CD4-positive, alpha-beta memory T cell (primary cell): ENCODE data around the gene PLCB1. TPM values are rescaled to one million over a fixed set of nuclear protein-coding genes. Genes with fewer than 3 reads are reported as not detected.
A peak's percentile ranks its signal among the peaks of the same experiment; 100 is the strongest.

Experiments
- CTCF ChIA-PET: fragments of 350-600 bp; sonication (Branson Sonifier 250); formaldehyde crosslinking; loops from one replicate; lab custom pipeline; 2021; ENCODE audit warnings: inconsistent platforms; ENCODE audit not compliant: partially characterized antibody; lab: Charles Lee
- POLR2A ChIA-PET: fragments of 350-600 bp; sonication (Branson Sonifier 250); formaldehyde crosslinking; loops from one replicate; lab custom pipeline; 2021; ENCODE audit not compliant: partially characterized antibody; lab: Charles Lee
- DNase-seq, 5 donors: peaks; one replicate each; pipeline versions ENCODE4 v3.0.0 to v3.0.0-alpha.2; 2020 to 2022; ENCODE audit warnings: mixed read lengths in 1 of 5
- H3K27ac ChIP-seq: one replicate; pipeline ENCODE4 v1.7.0; 2013; ENCODE audit warnings: low read depth, low read length
- H3K27me3 ChIP-seq: 2 replicates; pipeline ENCODE4 v1.7.0; 2013; ENCODE audit warnings: mild to moderate bottlenecking, low read length, moderate library complexity; ENCODE audit not compliant: insufficient read depth
- H3K36me3 ChIP-seq: 2 replicates; pipeline ENCODE4 v1.7.0; 2013; ENCODE audit warnings: mild to moderate bottlenecking, low read length, moderate library complexity; ENCODE audit not compliant: insufficient read depth
- H3K4me1 ChIP-seq: 2 replicates; pipeline ENCODE4 v1.7.0; 2013; ENCODE audit warnings: mild to moderate bottlenecking, low read length, moderate library complexity; ENCODE audit not compliant: insufficient read depth
- H3K4me3 ChIP-seq, 2 donors: one replicate each; pipeline ENCODE4 v1.7.0; 2013; ENCODE audit warnings: low read length in 2 of 2, mild to moderate bottlenecking in 1 of 2
- H3K9me3 ChIP-seq, 2 donors: one replicate each; pipeline ENCODE4 v1.7.0; 2013; ENCODE audit warnings: low read length in 2 of 2, control low read depth in 1 of 2; ENCODE audit not compliant: control insufficient read depth in 1 of 2
- H3K27ac Mint-ChIP-seq, 7 donors: one replicate each; pipeline ENCODE4 v1.8.0; 2020 to 2021; ENCODE audit warnings: mixed read lengths in 7 of 7, mild to moderate bottlenecking in 6 of 7, inconsistent platforms in 3 of 7, moderate library complexity in 3 of 7
- H3K27me3 Mint-ChIP-seq, 2 donors: one replicate each; pipeline ENCODE4 v1.8.0; 2020 to 2021; ENCODE audit warnings: mixed read lengths in 2 of 2
- H3K36me3 Mint-ChIP-seq, 2 donors: one replicate each; pipeline ENCODE4 v1.8.0; 2020 to 2021; ENCODE audit warnings: mixed read lengths in 2 of 2, inconsistent platforms in 1 of 2, mild to moderate bottlenecking in 1 of 2
- H3K4me1 Mint-ChIP-seq, 4 donors: one replicate each; pipeline ENCODE4 v1.8.0; 2020 to 2021; ENCODE audit warnings: mixed read lengths in 4 of 4, mild to moderate bottlenecking in 1 of 4
- H3K4me3 Mint-ChIP-seq, 8 donors: one replicate each; pipeline ENCODE4 v1.8.0; 2020 to 2021; ENCODE audit warnings: mixed read lengths in 8 of 8, mild to moderate bottlenecking in 7 of 8, moderate library complexity in 6 of 8, inconsistent platforms in 3 of 8
- H3K9me3 Mint-ChIP-seq, 8 donors: one replicate each; pipeline ENCODE4 v1.8.0; 2020 to 2021; ENCODE audit warnings: mixed read lengths in 8 of 8, mild to moderate bottlenecking in 5 of 8, inconsistent platforms in 3 of 8, moderate library complexity in 1 of 8
- intact Hi-C: fragments of 100-400 bp; cut with micrococcal nuclease; formaldehyde crosslinking; loops from one replicate; pipeline ENCODE4 v1.15.1; 2023
- polyA plus RNA-seq, 2 donors: library from polyadenylated mRNA; unstranded; fragments of 300-500 nt; fragmentation: Illumina TruSeq; gene quantifications; one replicate each; pipeline ENCODE4 v1.2.3, GENCODE V29; 2021
- total RNA-seq, 2 experiments: library from RNA; stranded (reverse); gene quantifications; one replicate each; pipeline ENCODE4 v1.2.3, GENCODE V29; 2021

PLCB1 gene
- total and polyA plus RNA-seq, 4 experiments from 2014 or later = 5.5 to 9.6 (median 8.2) TPM

DNA sequence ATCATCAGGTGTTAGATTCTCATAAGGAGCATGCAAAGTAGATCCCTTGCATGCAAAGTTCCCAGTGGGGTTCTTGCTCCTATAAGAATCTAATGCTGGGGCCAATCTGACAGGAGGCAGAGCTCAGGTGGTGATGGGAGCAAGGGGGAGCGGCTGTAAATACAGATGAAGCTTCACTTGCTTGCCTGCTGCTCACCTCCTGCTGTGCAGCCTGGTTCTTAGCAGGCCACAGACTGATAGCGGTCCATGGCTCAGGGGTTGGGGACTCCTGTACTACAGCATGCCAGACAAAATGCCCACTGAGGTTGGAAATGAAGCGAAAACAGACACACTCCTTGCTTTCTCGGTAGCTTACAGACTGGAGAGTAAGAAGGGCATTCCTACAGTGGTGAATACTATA lies 386.8 kb downstream of the PLCB1 start:
- CTCF ChIA-PET = no interaction called here
- POLR2A ChIA-PET = no interaction called here
- H3K27ac Mint-ChIP-seq = peak overlapping the region in 1 of 7 donors; percentile 25
- intact Hi-C loops = no loop called here
- H3K9me3 Mint-ChIP-seq = peaks cover 0 to 8% (median 0%) of the 10 kb centered on the region in 8 donors
- peaks cover 0 to 2% of the 10 kb centered on the region in 2 donors for H3K36me3 Mint-ChIP-seq
- H3K4me3 ChIP-seq = no peak overlapping the region
- H3K27me3 Mint-ChIP-seq = no peaks in the 10 kb centered on the region
- H3K27me3 ChIP-seq = no peaks in the 10 kb centered on the region
- DNase-seq = no peak
- H3K4me1 ChIP-seq = no peaks in the 10 kb centered on the region
- no peaks in the 10 kb centered on the region for H3K9me3 ChIP-seq
- no peak overlapping the region for H3K27ac ChIP-seq
- peaks cover 0 to 6% (median 4%) of the 10 kb centered on the region in 4 donors for H3K4me1 Mint-ChIP-seq
- no peak overlapping the region for H3K4me3 Mint-ChIP-seq
- no peaks in the 10 kb centered on the region for H3K36me3 ChIP-seq

GRCh38 chr20:8519887-8520286 lies 387.8 kb downstream of the PLCB1 start:
- H3K36me3 ChIP-seq = no peaks in the 10 kb centered on the region
- no peaks in the 10 kb centered on the region for H3K9me3 ChIP-seq
- CTCF ChIA-PET = no interaction called here
- no peak overlapping the region for H3K4me3 ChIP-seq
- Mint-ChIP-seq H3K4me1 (peaks cover 0 to 6% (median 4%) of the 10 kb centered on the region in 4 donors), H3K4me3 (no peak overlapping the region), H3K27ac (no peak overlapping the region), H3K36me3 (no peaks in the 10 kb centered on the region), H3K27me3 (no peaks in the 10 kb centered on the region), H3K9me3 (peaks cover 0 to 8% (median 0%) of the 10 kb centered on the region in 8 donors)
- POLR2A ChIA-PET = no interaction called here
- DNase-seq = no peak
- no peaks in the 10 kb centered on the region for H3K27me3 ChIP-seq
- no peaks in the 10 kb centered on the region for H3K4me1 ChIP-seq
- H3K27ac ChIP-seq = no peak overlapping the region
- intact Hi-C loops = no loop called here

DNA sequence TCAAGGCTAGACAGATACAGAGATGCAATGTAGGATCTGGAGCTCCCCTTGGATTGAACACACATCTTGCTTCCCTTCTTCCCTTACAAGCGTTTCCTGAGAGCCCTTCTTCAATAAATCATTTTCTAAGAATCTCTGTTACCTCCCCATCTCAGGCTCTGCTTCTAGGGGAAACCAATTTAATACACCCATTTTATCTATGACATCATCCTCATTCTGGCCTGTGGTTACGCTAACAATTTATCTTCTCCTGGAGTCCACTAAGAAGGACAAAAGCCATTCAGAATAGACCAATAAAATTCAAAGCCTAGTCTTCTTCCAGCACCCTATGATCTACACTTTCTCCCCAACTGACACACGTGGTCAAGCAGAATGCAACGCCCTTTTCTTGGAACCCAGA lies 390.1 kb downstream of the PLCB1 start:
- Mint-ChIP-seq H3K9me3 (no peaks in the 10 kb centered on the region), H3K4me1 (peaks cover 0 to 6% (median 1%) of the 10 kb centered on the region in 4 donors), H3K27me3 (no peaks in the 10 kb centered on the region), H3K27ac (no peak overlapping the region), H3K4me3 (no peak overlapping the region), H3K36me3 (no peaks in the 10 kb centered on the region)
- Histone ChIP-seq H3K4me3 (no peak overlapping the region), H3K36me3 (no peaks in the 10 kb centered on the region), H3K27me3 (no peaks in the 10 kb centered on the region), H3K9me3 (no peaks in the 10 kb centered on the region), H3K4me1 (no peaks in the 10 kb centered on the region), H3K27ac (no peak overlapping the region)
- ChIA-PET POLR2A (no interaction called here), CTCF (no interaction called here)
- intact Hi-C loops = no loop called here
- no peak for DNase-seq

DNA sequence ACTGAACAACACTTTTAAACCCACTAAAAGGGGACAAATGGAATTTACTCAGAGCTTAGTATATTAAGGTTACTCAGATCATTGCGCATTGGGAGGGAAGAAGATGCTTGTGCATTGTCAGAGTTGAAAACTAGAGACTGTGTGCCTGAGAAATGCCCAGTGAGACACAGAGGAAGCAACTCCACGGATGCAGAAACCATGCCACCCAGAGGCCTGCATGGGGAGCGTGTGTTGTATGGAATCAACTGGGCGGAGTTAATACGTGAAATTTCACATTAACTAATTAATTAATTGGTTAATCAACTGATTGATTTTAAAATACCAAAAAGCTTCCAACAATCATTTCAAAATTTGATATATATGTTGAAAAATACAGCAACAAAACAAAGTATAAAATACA lies 391.6 kb downstream of the PLCB1 start:
- H3K9me3 ChIP-seq = no peaks in the 10 kb centered on the region
- H3K27ac ChIP-seq = no peak overlapping the region
- H3K36me3 Mint-ChIP-seq = no peaks in the 10 kb centered on the region
- DNase-seq = no peak
- no peaks in the 10 kb centered on the region for H3K9me3 Mint-ChIP-seq
- no peaks in the 10 kb centered on the region for H3K4me1 ChIP-seq
- H3K27me3 ChIP-seq = no peaks in the 10 kb centered on the region
- peaks cover 0 to 5% (median under 1%) of the 10 kb centered on the region in 4 donors for H3K4me1 Mint-ChIP-seq
- no peak overlapping the region for H3K4me3 Mint-ChIP-seq
- H3K36me3 ChIP-seq = no peaks in the 10 kb centered on the region
- POLR2A ChIA-PET = no interaction called here
- H3K27me3 Mint-ChIP-seq = no peaks in the 10 kb centered on the region
- no peak overlapping the region for H3K4me3 ChIP-seq
- intact Hi-C loops = no loop called here
- no peak overlapping the region for H3K27ac Mint-ChIP-seq
- CTCF ChIA-PET = no interaction called here

- ChIA-PET CTCF (no interaction called here), POLR2A (no interaction called here)
- H3K4me3 Mint-ChIP-seq = no peak overlapping the region
- H3K4me1 ChIP-seq = no peaks in the 10 kb centered on the region
- no peaks in the 10 kb centered on the region for H3K9me3 Mint-ChIP-seq
- intact Hi-C loops = no loop called here
- H3K27me3 ChIP-seq = no peaks in the 10 kb centered on the region
- H3K27me3 Mint-ChIP-seq = no peaks in the 10 kb centered on the region
- H3K4me1 Mint-ChIP-seq = no peaks in the 10 kb centered on the region
- no peak overlapping the region for H3K27ac ChIP-seq
- no peaks in the 10 kb centered on the region for H3K9me3 ChIP-seq
- no peaks in the 10 kb centered on the region for H3K36me3 ChIP-seq
- H3K36me3 Mint-ChIP-seq = no peaks in the 10 kb centered on the region
- H3K4me3 ChIP-seq = no peak overlapping the region
- H3K27ac Mint-ChIP-seq = no peak overlapping the region
- no peak for DNase-seq
These were observed 392.3 kb downstream of the PLCB1 start for GRCh38 chr20:8524101-8525016.

DNA sequence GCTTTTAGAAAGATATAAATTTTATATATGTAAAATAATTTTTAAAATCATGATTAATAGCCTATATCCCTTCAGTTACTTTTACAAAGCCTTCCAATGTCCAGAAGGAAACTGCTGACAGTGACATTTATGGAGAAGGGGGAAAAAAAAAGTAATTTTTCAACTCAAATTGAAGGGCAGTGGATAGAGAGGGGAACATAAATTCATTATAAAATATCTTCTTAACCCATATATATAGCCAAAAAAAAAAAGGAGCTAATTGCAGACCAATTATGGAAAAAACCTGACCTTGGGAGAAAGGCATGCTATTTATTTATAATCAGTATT lies 392.9 kb downstream of the PLCB1 start:
- Mint-ChIP-seq H3K4me1 (no peaks in the 10 kb centered on the region), H3K36me3 (no peaks in the 10 kb centered on the region), H3K27ac (no peak overlapping the region), H3K4me3 (no peak overlapping the region), H3K9me3 (no peaks in the 10 kb centered on the region), H3K27me3 (no peaks in the 10 kb centered on the region)
- Histone ChIP-seq H3K4me1 (no peaks in the 10 kb centered on the region), H3K27ac (no peak overlapping the region), H3K9me3 (no peaks in the 10 kb centered on the region), H3K27me3 (no peaks in the 10 kb centered on the region), H3K4me3 (no peak overlapping the region), H3K36me3 (no peaks in the 10 kb centered on the region)
- ChIA-PET CTCF (no interaction called here), POLR2A (no interaction called here)
- intact Hi-C loops = no loop called here
- DNase-seq = no peak

DNA sequence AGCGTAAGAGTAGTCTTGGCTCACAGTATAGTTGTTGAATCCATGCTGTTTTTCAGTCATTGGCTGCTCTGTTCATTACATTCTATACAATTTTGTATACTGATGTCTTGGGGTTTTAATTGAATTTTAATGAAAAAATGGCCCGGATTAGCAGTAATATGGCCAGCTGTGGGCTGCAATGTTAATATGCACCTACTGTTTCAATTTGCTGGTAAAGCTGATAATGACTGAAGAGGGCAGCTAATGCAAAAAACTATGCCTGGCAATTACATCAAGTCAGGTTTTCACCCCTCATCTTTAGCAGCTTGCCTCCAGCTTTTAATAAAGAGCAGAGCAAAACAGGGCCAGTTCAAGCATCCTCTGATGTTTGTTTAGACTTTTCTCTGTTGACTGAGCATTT lies 394.5 kb downstream of the PLCB1 start:
- no peaks in the 10 kb centered on the region for H3K9me3 ChIP-seq
- POLR2A ChIA-PET = no interaction called here
- CTCF ChIA-PET = no interaction called here

More for the DNA sequence above, 394.5 kb downstream of the PLCB1 start:
- Mint-ChIP-seq H3K4me3 (no peak overlapping the region), H3K27ac (no peak overlapping the region), H3K36me3 (no peaks in the 10 kb centered on the region), H3K4me1 (no peaks in the 10 kb centered on the region), H3K27me3 (no peaks in the 10 kb centered on the region), H3K9me3 (no peaks in the 10 kb centered on the region)
- no peak for DNase-seq
- no peaks in the 10 kb centered on the region for H3K4me1 ChIP-seq
- H3K4me3 ChIP-seq = no peak overlapping the region
- intact Hi-C loops = no loop called here
- no peaks in the 10 kb centered on the region for H3K36me3 ChIP-seq
- H3K27ac ChIP-seq = no peak overlapping the region
- H3K27me3 ChIP-seq = no peaks in the 10 kb centered on the region
